Measurements from ENCODE around the gene PPFIBP2. TPM values are rescaled to one million over a fixed set of nuclear protein-coding genes. Genes with fewer than 3 reads are reported as not detected.

PPFIBP2 gene
- total and polyA plus RNA-seq, 10 of the 15 experiments (the other 5 are each of a cell fraction or from before 2014, with no cell fraction given): 17.3 to 56.3 (median 39.2) TPM

DNA sequence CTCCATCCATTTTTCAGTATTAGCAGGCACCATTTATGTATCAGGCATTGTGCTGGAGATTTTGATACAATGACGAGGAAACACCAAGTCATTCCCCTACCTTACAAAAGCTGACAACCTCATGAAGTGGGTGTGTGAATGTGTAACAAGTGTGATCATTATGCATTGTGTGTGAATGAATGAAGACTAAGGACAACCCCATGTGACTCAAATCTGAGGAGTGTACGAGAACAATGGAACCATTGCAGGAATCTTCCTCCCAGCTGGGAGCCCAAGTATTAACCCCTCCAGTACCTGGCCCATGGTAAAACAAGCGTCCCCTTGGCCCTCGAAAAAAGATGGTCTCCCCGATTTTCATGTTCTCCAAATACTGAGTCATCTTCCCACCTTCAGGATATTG lies 155.1 kb downstream of the PPFIBP2 start:
- POLR2A ChIA-PET: no interaction called here

More for the DNA sequence above, 155.1 kb downstream of the PPFIBP2 start:
- in situ Hi-C loops (cut with MboI) (no loop called here), intact Hi-C loops (cut with micrococcal nuclease; ENCODE audit: unreplicated experiment) (loop anchor here (5.0 kb wide), 1 partner anchor 92 kb away; no protein-coding TSS in a partner anchor)
- Histone ChIP-seq H3K9ac (ENCODE audit: control insufficient read depth, insufficient read depth, low read length) (no peak overlapping the region), H3K4me1 (ENCODE audit: control insufficient read depth, insufficient read depth, low read length) (peaks cover 36% of the 10 kb centered on the region), H2AFZ (ENCODE audit: control insufficient read depth, low read depth, low read length) (no peak overlapping the region), H3K4me2 (ENCODE audit: control insufficient read depth, insufficient read depth) (no peak overlapping the region), H3K36me3 (ENCODE audit: control insufficient read depth in 2 of 2, insufficient read depth in 2 of 2, low read length in 1 of 2) (peaks cover 1 to 13% of the 10 kb centered on the region in 2 experiments; a peak in 3 of 4 replicates), H3K4me3 (no peak overlapping the region), H3K79me2 (ENCODE audit: control insufficient read depth, insufficient read depth, low read length) (peaks cover 2% of the 10 kb centered on the region), H3K27me3 (replicated peaks in 1 of 2; ENCODE audit: control insufficient read depth in 2 of 2, insufficient read depth in 2 of 2, low read length in 1 of 2) (no peaks in the 10 kb centered on the region), H3K27ac (ENCODE audit: control insufficient read depth, insufficient read depth) (no peak overlapping the region), H3K9me3 (replicated peaks; ENCODE audit: control insufficient read depth, insufficient read depth, low read length) (no peaks in the 10 kb centered on the region), H4K20me1 (ENCODE audit: control insufficient read depth, insufficient read depth) (no peaks in the 10 kb centered on the region)
- ChIA-PET SMC1A (ENCODE audit: uncharacterized antibody, unreplicated experiment) (interaction anchor here (0.7 to 1.8 kb wide), 5 partner anchors 26 to 287 kb away, joined by 3 to 5 read pairs (median 4); no protein-coding TSS in a partner anchor), RAD21 (ENCODE audit: unreplicated experiment) (no interaction called here), CTCF (interaction anchor here (1.0 to 1.9 kb wide), 5 partner anchors 19 to 156 kb away, joined by 4 to 9 read pairs (median 5); partner anchors contain the start of gene PPFIBP2)
- no TSS peak for BruUV-seq (replicated peaks)
- FAIRE-seq (no peak), ATAC-seq (no peak), DNase-seq (ENCODE audit: low read depth, low spot score) (no peak)
- TF ChIP-seq USF1 (IDR thresholded peaks at IDR 0.05; ENCODE audit: borderline replicate concordance, extremely low read length, insufficient read depth, low read depth, low read length): no peak
- no peak for TF ChIP-seq SUPT20H (IDR thresholded peaks at IDR 0.05; ENCODE audit: borderline replicate concordance, control insufficient read depth, low read depth, low read length)
- TF ChIP-seq ESRRA (IDR thresholded peaks at IDR 0.05; ENCODE audit: low read length): no peak
- no peak for TF ChIP-seq PAX8 (IDR thresholded peaks at IDR 0.05)
- TF ChIP-seq CHD1 (IDR thresholded peaks at IDR 0.05; ENCODE audit: low read depth, low read length): no peak
- TF ChIP-seq, protein P1, sequence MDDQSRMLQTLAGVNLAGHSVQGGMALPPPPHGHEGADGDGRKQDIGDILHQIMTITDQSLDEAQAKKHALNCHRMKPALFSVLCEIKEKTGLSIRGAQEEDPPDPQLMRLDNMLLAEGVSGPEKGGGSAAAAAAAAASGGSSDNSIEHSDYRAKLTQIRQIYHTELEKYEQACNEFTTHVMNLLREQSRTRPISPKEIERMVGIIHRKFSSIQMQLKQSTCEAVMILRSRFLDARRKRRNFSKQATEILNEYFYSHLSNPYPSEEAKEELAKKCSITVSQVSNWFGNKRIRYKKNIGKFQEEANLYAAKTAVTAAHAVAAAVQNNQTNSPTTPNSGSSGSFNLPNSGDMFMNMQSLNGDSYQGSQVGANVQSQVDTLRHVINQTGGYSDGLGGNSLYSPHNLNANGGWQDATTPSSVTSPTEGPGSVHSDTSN (IDR thresholded peaks at IDR 0.05; ENCODE audit: insufficient replicate concordance, low read depth, low read length): no peak
- no peak for TF ChIP-seq KAT2A (conservative IDR thresholded peaks at IDR 0.05; ENCODE audit: control insufficient read depth, low read depth, low read length)
- no peak for TF ChIP-seq POLR2AphosphoS5 (IDR thresholded peaks at IDR 0.05; ENCODE audit: low read length)
- WGBS (ENCODE audit: insufficient coverage, insufficient replicate concordance, low lambda C conversion rate, missing lambda C conversion rate): 95% methylated on average over 5 of the region's 5 CpGs

All from GM12878 (cell line).